Upper lobe of left lung (tissue), 6 donors: ENCODE measurements around the gene WDSUB1. TPM values are rescaled to one million over a fixed set of nuclear protein-coding genes. Genes with fewer than 3 reads are reported as not detected.

Experiments used
- ATAC-seq, 2 donors: fragments of 200-7000 bp; cut with Tn5 transposase; one replicate each; pipeline ENCODE4 v1.9.1; 2022; ENCODE audit warnings: mild to moderate bottlenecking in 2 of 2, moderate library complexity in 2 of 2; ENCODE audit not compliant: low FRiP score in 2 of 2
- DNase-seq, 2 donors: peaks; one replicate each; pipeline ENCODE4 v3.0.0-alpha.2; 2019 to 2020
- H3K27ac ChIP-seq, 4 donors: fragments of 200-600 bp; sonication (generic); one replicate each; pipeline ENCODE4 v1.5.1; 2016 to 2019
- H3K27me3 ChIP-seq, 4 donors: fragments of 200-600 bp; sonication (generic); one replicate each; pipeline ENCODE4 v1.5.1; 2017 to 2019
- H3K36me3 ChIP-seq, 4 donors: fragments of 200-600 bp; sonication (generic); one replicate each; pipeline ENCODE4 v1.5.1; 2016 to 2019
- H3K4me1 ChIP-seq, 4 donors: fragments of 200-600 bp; sonication (generic); one replicate each; pipeline ENCODE4 v1.5.1; 2018 to 2019
- H3K4me3 ChIP-seq, 4 donors: fragments of 200-600 bp; sonication (generic); one replicate each; pipeline ENCODE4 v1.5.1; 2017 to 2019; ENCODE audit warnings: mild to moderate bottlenecking in 2 of 4, moderate library complexity in 1 of 4
- H3K9me3 ChIP-seq, 4 donors: fragments of 200-600 bp; sonication (generic); one replicate each; pipeline ENCODE4 v1.5.1; 2018 to 2019
- EP300 ChIP-seq, 4 donors: sonication (generic); formaldehyde crosslinking; IDR thresholded peaks; one replicate each; pipeline ENCODE4 v1.5.1; 2017; ENCODE audit warnings: antibody characterized with exemption in 4 of 4, control low read depth in 2 of 4
- POLR2A ChIP-seq, 4 donors: fragments of 450-650 bp; IDR thresholded peaks; one replicate each; pipeline ENCODE4 v1.5.1; 2016 to 2017; ENCODE audit warnings: antibody characterized with exemption in 4 of 4, mild to moderate bottlenecking in 2 of 4
- POLR2AphosphoS5 ChIP-seq, 2 donors: sonication (generic); formaldehyde crosslinking; IDR thresholded peaks; one replicate each; pipeline ENCODE4 v1.5.1; 2017; ENCODE audit warnings: antibody characterized with exemption in 2 of 2
- WGBS, 2 donors: methylation state at CpG; one replicate each; pipeline ENCODE4 v1.1.5; 2017 to 2018; 5-methylcytosine and 5-hydroxymethylcytosine counted together
- total RNA-seq, 6 donors: library from RNA; depleted of rRNA in 4 of 6; stranded (reverse); fragments of >200 nt in 4 of 6; gene quantifications; one replicate each; pipeline versions ENCODE4 v1.1.0 to v1.2.1, GENCODE V29; 2016 to 2021
- TF ChIP-seq, protein P1 (sequence below), 6 experiments: fragments of 450-650 bp in 4 of 6; fragments of 200-600 bp in 2 of 6; sonication (generic) in 2 of 6; IDR thresholded peaks; one replicate each; pipeline ENCODE4 v1.5.1; 2016 to 2019; ENCODE audit warnings: antibody characterized with exemption in 6 of 6
- donor health status: DM: no; HTN: no; CAD: no; lungs with moderate emphysema.
- donor health status: DM: no; HTN: yes; CAD: no; lungs with severe emphysema.

The WDSUB1 gene, protein sequence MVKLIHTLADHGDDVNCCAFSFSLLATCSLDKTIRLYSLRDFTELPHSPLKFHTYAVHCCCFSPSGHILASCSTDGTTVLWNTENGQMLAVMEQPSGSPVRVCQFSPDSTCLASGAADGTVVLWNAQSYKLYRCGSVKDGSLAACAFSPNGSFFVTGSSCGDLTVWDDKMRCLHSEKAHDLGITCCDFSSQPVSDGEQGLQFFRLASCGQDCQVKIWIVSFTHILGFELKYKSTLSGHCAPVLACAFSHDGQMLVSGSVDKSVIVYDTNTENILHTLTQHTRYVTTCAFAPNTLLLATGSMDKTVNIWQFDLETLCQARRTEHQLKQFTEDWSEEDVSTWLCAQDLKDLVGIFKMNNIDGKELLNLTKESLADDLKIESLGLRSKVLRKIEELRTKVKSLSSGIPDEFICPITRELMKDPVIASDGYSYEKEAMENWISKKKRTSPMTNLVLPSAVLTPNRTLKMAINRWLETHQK
- total RNA-seq, result 10 to 100 TPM in 4 of 6 donors, 1 to 10 TPM in 2; 6.8 to 22.0 (median 13.9) TPM

DNA sequence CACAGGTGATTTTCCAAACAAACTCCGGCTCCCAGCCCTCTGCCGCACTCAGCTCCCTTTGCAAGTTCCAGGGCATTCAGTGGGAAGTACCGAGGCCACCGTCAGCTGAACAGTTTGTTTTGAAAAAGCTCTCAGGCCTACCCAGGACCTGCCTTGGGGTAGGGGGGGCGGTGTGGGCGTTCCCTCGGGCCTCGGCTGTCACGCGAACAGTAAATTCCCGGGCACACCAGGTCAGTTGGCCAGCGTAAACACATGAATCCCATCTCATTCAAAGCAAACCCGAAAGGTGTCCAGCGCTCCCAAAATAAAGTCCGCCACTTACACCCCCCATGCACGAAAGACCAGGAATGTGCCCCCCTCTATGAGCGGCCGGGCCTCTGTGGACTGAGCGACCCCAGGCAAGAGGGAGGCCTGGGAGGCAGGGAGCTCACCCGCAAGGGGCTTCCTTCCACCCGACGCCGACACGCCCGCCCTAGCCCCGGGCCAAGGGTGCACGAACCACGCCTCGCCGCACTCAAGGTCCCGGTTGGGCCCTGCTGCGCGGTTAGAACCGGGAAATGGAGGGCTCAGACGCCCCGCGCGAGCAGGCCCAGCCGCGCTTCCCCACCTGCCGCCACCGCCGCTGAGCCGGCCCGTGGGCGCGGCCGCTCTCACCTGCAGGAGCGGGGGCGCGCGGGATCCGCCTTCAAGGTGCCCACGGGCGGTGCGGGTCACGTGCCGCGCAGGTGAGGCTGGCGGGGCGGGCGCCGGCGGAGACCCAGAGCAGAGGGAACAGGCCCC, at the start of gene WDSUB1:
WDSUB1 (minus strand) TSS at position 775 of the 780 bp plus-strand sequence. CDS start 3,634 bp downstream, outside the sequence.
- Histone ChIP-seq H3K4me1 (peaks cover 10 to 28% (median 23%) of the 10 kb centered on the region in 4 donors), H3K27ac (peak within 1 kb of the TSS; percentile 86 to 96 (median 93)), H3K27me3 (no peaks in the 10 kb centered on the region), H3K36me3 (peaks cover 0 to 8% (median 6%) of the 10 kb centered on the region in 4 donors), H3K9me3 (no peaks in the 10 kb centered on the region), H3K4me3 (peak within 1 kb of the TSS; percentile 88 to 99 (median 98))
- 0 to 14% methylated on average over 3 to 5 of the region's 64 CpGs for WGBS, 2 donors
- ATAC-seq (peak; percentile 56 to 75), DNase-seq (peak; percentile 87 to 89)
- TF ChIP-seq POLR2A (IDR thresholded peaks at IDR 0.05) (peak in 2 of 4 donors; percentile 58 to 77), POLR2AphosphoS5 (IDR thresholded peaks at IDR 0.05) (peak in 1 of 2 donors; percentile 34), EP300 (IDR thresholded peaks at IDR 0.05) (peak in 1 of 4 donors; percentile 12)
- TF ChIP-seq, protein P1, sequence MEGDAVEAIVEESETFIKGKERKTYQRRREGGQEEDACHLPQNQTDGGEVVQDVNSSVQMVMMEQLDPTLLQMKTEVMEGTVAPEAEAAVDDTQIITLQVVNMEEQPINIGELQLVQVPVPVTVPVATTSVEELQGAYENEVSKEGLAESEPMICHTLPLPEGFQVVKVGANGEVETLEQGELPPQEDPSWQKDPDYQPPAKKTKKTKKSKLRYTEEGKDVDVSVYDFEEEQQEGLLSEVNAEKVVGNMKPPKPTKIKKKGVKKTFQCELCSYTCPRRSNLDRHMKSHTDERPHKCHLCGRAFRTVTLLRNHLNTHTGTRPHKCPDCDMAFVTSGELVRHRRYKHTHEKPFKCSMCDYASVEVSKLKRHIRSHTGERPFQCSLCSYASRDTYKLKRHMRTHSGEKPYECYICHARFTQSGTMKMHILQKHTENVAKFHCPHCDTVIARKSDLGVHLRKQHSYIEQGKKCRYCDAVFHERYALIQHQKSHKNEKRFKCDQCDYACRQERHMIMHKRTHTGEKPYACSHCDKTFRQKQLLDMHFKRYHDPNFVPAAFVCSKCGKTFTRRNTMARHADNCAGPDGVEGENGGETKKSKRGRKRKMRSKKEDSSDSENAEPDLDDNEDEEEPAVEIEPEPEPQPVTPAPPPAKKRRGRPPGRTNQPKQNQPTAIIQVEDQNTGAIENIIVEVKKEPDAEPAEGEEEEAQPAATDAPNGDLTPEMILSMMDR (IDR thresholded peaks at IDR 0.05), result peak in 1 of 6 experiments; percentile 22

DNA sequence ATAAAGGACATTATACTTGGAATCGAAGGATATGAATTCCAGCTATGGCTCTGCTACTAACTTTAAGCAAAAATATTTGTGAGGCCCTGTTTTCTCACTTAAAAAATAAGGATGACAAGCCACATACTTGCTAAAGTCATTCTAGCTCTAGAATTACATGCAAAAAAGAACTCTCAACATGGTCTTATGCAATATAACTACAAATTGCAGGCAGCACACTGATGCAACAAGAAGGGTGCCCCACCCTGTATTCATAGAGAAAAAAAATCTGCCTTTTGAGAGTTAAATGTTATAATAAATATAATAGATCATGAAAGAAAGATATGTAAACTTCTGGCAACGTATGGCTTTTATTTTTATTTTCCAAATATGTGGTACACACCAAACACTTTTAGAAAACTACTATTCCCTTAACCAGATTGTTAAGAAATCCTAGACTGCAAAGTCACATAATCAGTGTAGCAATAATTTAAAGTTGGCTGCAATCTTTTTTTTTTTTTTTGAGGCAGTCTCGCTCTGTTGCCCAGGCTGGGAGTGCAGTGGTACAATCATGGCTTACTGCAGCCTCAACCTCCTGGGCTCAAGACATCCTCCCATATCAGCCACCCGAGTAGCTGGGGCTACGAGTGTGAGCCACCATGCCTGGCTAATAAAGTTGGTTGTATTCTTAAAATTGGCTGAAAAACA, 40.2 kb upstream of the WDSUB1 start:
- 66 to 80% methylated on average over 5 of the region's 5 CpGs for WGBS, 2 donors
- Histone ChIP-seq H3K27me3 (no peaks in the 10 kb centered on the region), H3K4me1 (no peaks in the 10 kb centered on the region), H3K4me3 (no peak overlapping the region), H3K27ac (peak overlapping the region in 2 of 4 donors; percentile 31 to 71), H3K9me3 (no peaks in the 10 kb centered on the region), H3K36me3 (peaks cover 10 to 49% (median 22%) of the 10 kb centered on the region in 4 donors)
- DNase-seq, result no peak
- TF ChIP-seq, protein P1 (IDR thresholded peaks at IDR 0.05), result no peak
- no peak for TF ChIP-seq POLR2AphosphoS5 (IDR thresholded peaks at IDR 0.05)
- no peak for TF ChIP-seq EP300 (IDR thresholded peaks at IDR 0.05)
- no peak for TF ChIP-seq POLR2A (IDR thresholded peaks at IDR 0.05)
- ATAC-seq, result peak in 1 of 2 donors; percentile 63

DNA sequence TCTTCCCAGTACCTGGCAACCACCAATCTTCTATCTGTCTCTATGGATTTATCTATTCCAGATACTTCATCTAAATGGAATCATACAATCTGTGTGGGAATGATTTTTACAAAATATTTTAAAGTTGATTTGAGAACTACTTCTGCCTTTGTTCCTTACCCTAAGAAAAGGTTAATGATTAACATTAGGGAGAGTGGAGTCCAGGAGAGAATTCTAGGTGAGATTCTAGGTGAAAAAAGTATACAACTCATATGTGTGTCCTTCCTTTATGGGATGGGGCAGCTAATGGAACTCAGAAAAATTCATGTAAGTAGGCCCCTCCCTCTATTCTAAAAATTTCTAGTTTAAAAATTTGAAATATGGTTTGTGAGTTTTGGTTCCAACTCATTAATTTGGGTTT, 35.9 kb upstream of the WDSUB1 start:
- Histone ChIP-seq H3K4me3 (no peak overlapping the region), H3K4me1 (no peaks in the 10 kb centered on the region), H3K27ac (no peak overlapping the region), H3K27me3 (no peaks in the 10 kb centered on the region), H3K36me3 (peaks cover 0 to 54% (median 14%) of the 10 kb centered on the region in 4 donors), H3K9me3 (no peaks in the 10 kb centered on the region)
- TF ChIP-seq POLR2A (IDR thresholded peaks at IDR 0.05), result no peak
- DNase-seq (no peak), ATAC-seq (no peak)

DNA sequence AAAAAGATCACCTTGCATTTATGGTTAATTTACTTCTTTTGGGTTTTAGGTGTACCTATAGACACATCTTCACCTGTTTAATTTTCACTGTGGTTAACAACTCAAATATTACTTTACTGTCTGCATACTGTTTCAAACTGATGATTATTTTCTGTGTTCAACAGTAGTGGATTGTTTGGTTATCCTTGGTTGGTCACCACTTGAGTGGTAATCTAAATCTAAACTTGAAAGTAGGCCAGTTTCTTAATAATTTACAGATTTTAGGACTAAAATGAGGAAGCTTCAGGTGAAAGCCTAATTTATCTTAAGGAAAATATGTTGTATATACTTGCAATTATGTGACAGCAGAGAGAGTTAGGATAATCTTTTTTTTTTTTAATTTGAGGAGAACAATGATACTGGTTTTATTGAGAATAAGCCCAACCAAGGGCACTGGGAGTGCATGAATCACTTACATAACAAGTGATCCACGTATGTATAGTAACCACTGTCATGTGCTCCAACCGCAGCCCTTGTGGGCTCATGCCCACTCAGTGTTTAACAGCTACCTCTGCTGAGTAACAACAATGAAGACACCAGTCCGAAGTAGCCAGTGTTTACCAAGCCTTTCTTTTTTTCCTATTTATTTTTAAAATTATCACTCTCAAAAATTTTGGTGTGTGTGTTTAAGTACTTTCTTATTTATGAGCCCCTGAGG, 31.0 kb upstream of the WDSUB1 start:
- H3K27me3 ChIP-seq, result no peaks in the 10 kb centered on the region
- no peaks in the 10 kb centered on the region for H3K4me1 ChIP-seq
- WGBS, 2 donors, result 83 to 92% methylated on average over 3 of the region's 3 CpGs
- H3K36me3 ChIP-seq, result peaks cover 3 to 49% (median 7%) of the 10 kb centered on the region in 4 donors
- no peak overlapping the region for H3K27ac ChIP-seq
- H3K9me3 ChIP-seq, result no peaks in the 10 kb centered on the region
- TF ChIP-seq, protein P1 (IDR thresholded peaks at IDR 0.05), result no peak
- TF ChIP-seq EP300 (IDR thresholded peaks at IDR 0.05) (no peak), POLR2A (IDR thresholded peaks at IDR 0.05) (no peak), POLR2AphosphoS5 (IDR thresholded peaks at IDR 0.05) (no peak)
- H3K4me3 ChIP-seq, result no peak overlapping the region
- DNase-seq (no peak), ATAC-seq (no peak)
